Mesenchymal stem cell (in vitro differentiated cells and primary cell): Measurements from ENCODE around the gene ELMO3.
A peak's percentile ranks its signal among the peaks of the same experiment; 100 is the strongest.

ENCODE experiments used
- DNase-seq: peaks from one replicate; pipeline ENCODE4 v3.0.0-alpha.2; 2013
- H2AFZ ChIP-seq: one replicate; pipeline ENCODE4 v1.6.1; 2013; ENCODE audit warnings: low read depth, mild to moderate bottlenecking, control low read depth, inconsistent platforms, low read length, moderate library complexity
- H2AK5ac ChIP-seq: 2 replicates; pipeline ENCODE4 v1.6.1; 2013; ENCODE audit warnings: low read length, moderate library complexity, mild to moderate bottlenecking, inconsistent platforms; ENCODE audit not compliant: severe bottlenecking
- H2BK120ac ChIP-seq: one replicate; pipeline ENCODE4 v1.6.1; 2013; ENCODE audit warnings: low read depth, mild to moderate bottlenecking, inconsistent platforms, low read length, moderate library complexity
- H2BK12ac ChIP-seq, 2 experiments: one replicate each; pipeline ENCODE4 v1.6.1; 2013; ENCODE audit warnings: inconsistent platforms in 2 of 2, low read length in 2 of 2, mild to moderate bottlenecking in 2 of 2, moderate library complexity in 2 of 2, control low read depth in 1 of 2
- H2BK15ac ChIP-seq: one replicate; pipeline ENCODE4 v1.6.1; 2013; ENCODE audit warnings: mild to moderate bottlenecking, low read depth, inconsistent platforms; ENCODE audit not compliant: poor library complexity, severe bottlenecking
- H2BK5ac ChIP-seq: 2 replicates; pipeline ENCODE4 v1.6.1; 2013; ENCODE audit warnings: low read depth, mild to moderate bottlenecking, low read length, control low read depth, inconsistent platforms; ENCODE audit not compliant: poor library complexity, severe bottlenecking
- H3K14ac ChIP-seq, 2 experiments: one replicate each; pipeline ENCODE4 v1.6.1; 2013; ENCODE audit warnings: inconsistent platforms in 2 of 2, low read length in 2 of 2, control low read depth in 1 of 2, mild to moderate bottlenecking in 1 of 2, moderate library complexity in 1 of 2
- H3K18ac ChIP-seq, 2 experiments: one replicate each; pipeline ENCODE4 v1.6.1; 2013; ENCODE audit warnings: inconsistent platforms in 2 of 2, low read length in 2 of 2, control low read depth in 1 of 2, low read depth in 1 of 2, mild to moderate bottlenecking in 1 of 2
- H3K23ac ChIP-seq, 2 experiments: one replicate each; pipeline ENCODE4 v1.6.1; 2013; ENCODE audit warnings: inconsistent platforms in 2 of 2, low read length in 2 of 2, mild to moderate bottlenecking in 2 of 2, moderate library complexity in 2 of 2, control low read depth in 1 of 2
- H3K27ac ChIP-seq: 2 replicates; pipeline ENCODE4 v1.5.1; 2013; ENCODE audit warnings: mild to moderate bottlenecking, moderate library complexity, low read length, control low read depth, inconsistent platforms; ENCODE audit not compliant: poor library complexity, severe bottlenecking
- H3K27me3 ChIP-seq, 2 experiments: 2 replicates each; pipeline versions ENCODE4 v1.6.1 to v1.7.0; 2013; ENCODE audit warnings: low read length in 2 of 2, mild to moderate bottlenecking in 2 of 2, moderate library complexity in 2 of 2, control low read depth in 1 of 2, inconsistent platforms in 1 of 2; ENCODE audit not compliant: control insufficient read depth in 1 of 2, insufficient read depth in 1 of 2
- H3K36me3 ChIP-seq, 2 experiments: 2 replicates each; pipeline versions ENCODE4 v1.6.1 to v1.7.0; 2013; ENCODE audit warnings: low read length in 2 of 2, control low read depth in 1 of 2, inconsistent platforms in 1 of 2, low read depth in 1 of 2, mild to moderate bottlenecking in 1 of 2; ENCODE audit not compliant: insufficient read depth in 2 of 2, control insufficient read depth in 1 of 2
- H3K4ac ChIP-seq, 2 experiments: one replicate each; pipeline ENCODE4 v1.6.1; 2013; ENCODE audit warnings: inconsistent platforms in 2 of 2, low read length in 2 of 2, mild to moderate bottlenecking in 2 of 2, moderate library complexity in 2 of 2, control low read depth in 1 of 2, low read depth in 1 of 2
- H3K4me1 ChIP-seq: 2 replicates; pipeline ENCODE4 v1.6.1; 2013; ENCODE audit warnings: low read depth, low read length, control low read depth; ENCODE audit not compliant: control insufficient read depth, insufficient read depth
- H3K4me2 ChIP-seq: 2 replicates; pipeline ENCODE4 v1.6.1; 2013; ENCODE audit warnings: low read length, mild to moderate bottlenecking, inconsistent platforms; ENCODE audit not compliant: poor library complexity, severe bottlenecking
- H3K4me3 ChIP-seq, 2 experiments: 2 replicates each; pipeline versions ENCODE4 v1.5.1 to v1.7.0; 2013; ENCODE audit warnings: low read length in 2 of 2, mild to moderate bottlenecking in 2 of 2, control low read depth in 1 of 2, low read depth in 1 of 2; ENCODE audit not compliant: insufficient read depth in 1 of 2
- H3K79me1 ChIP-seq: replicated peaks from 2 replicates; pipeline ENCODE4 v1.6.1; 2013; ENCODE audit warnings: mild to moderate bottlenecking, control low read depth, low read length, inconsistent platforms; ENCODE audit not compliant: poor library complexity, severe bottlenecking
- H3K9ac ChIP-seq: 2 replicates; pipeline ENCODE4 v1.7.0; 2013; ENCODE audit warnings: mild to moderate bottlenecking, low read length, moderate library complexity
- H3K9me3 ChIP-seq: 2 replicates; pipeline ENCODE4 v1.7.0; 2013; ENCODE audit warnings: mild to moderate bottlenecking, low read length; ENCODE audit not compliant: control insufficient read depth
- H4K8ac ChIP-seq: one replicate; pipeline ENCODE4 v1.6.1; 2013; ENCODE audit warnings: inconsistent platforms, mild to moderate bottlenecking, low read length, moderate library complexity
- H4K91ac ChIP-seq: one replicate; pipeline ENCODE4 v1.6.1; 2013; ENCODE audit warnings: mild to moderate bottlenecking, low read length, inconsistent platforms
- WGBS: methylation state at CpG from one replicate; pipeline ENCODE4 v1.1.7; 2013; ENCODE audit warnings: mixed read lengths; 5-methylcytosine and 5-hydroxymethylcytosine counted together

ELMO3 gene

GRCh38 chr16:67184995-67185650 lies 13.8 kb upstream of the ELMO3 start:
- Histone ChIP-seq H3K9me3 (no peaks in the 10 kb centered on the region), H2BK120ac (no peak overlapping the region), H3K36me3 (peaks cover 0 to 6% of the 10 kb centered on the region in 2 experiments), H3K4ac (no peak overlapping the region), H2BK5ac (no peak overlapping the region), H4K8ac (no peak overlapping the region), H3K27me3 (no peaks in the 10 kb centered on the region), H3K27ac (no peak overlapping the region), H2AFZ (no peak overlapping the region), H3K14ac (no peak overlapping the region), H3K4me1 (peaks cover 28% of the 10 kb centered on the region), H2AK5ac (no peak overlapping the region), H3K4me2 (no peak overlapping the region), H2BK15ac (no peak overlapping the region), H3K23ac (peak overlapping the region in 1 of 2 experiments; percentile 2), H3K18ac (no peak overlapping the region), H3K4me3 (peak overlapping the region in 1 of 2 experiments; percentile 82), H3K9ac (peak overlapping the region; percentile 31), H3K79me1 (peaks cover 16% of the 10 kb centered on the region), H2BK12ac (no peak overlapping the region), H4K91ac (no peak overlapping the region)
- peak; percentile 93 for DNase-seq
- WGBS, result 23% methylated on average over 43 of the region's 43 CpGs

- H2BK120ac ChIP-seq, result no peak overlapping the region
- 23% methylated on average over 5 of the region's 12 CpGs for WGBS
These were observed 13.2 kb upstream of the ELMO3 start for GRCh38 chr16:67185651-67186134.

GRCh38 chr16:67186550-67186950 lies 12.4 kb upstream of the ELMO3 start:
- Histone ChIP-seq H3K9ac (no peak overlapping the region), H2BK120ac (no peak overlapping the region), H3K18ac (no peak overlapping the region), H2AFZ (no peak overlapping the region), H3K9me3 (no peaks in the 10 kb centered on the region), H3K4me1 (peaks cover 35% of the 10 kb centered on the region), H2BK5ac (no peak overlapping the region), H3K4ac (no peak overlapping the region), H2AK5ac (no peak overlapping the region), H3K27me3 (no peaks in the 10 kb centered on the region), H3K4me3 (no peak overlapping the region), H3K36me3 (no peaks in the 10 kb centered on the region), H4K8ac (no peak overlapping the region), H2BK15ac (no peak overlapping the region), H3K23ac (no peak overlapping the region), H3K79me1 (peaks cover 5% of the 10 kb centered on the region), H3K14ac (peak overlapping the region in 1 of 2 experiments; percentile 21), H2BK12ac (no peak overlapping the region), H3K4me2 (no peak overlapping the region), H4K91ac (no peak overlapping the region), H3K27ac (no peak overlapping the region)
- no peak for DNase-seq
- WGBS, result 61% methylated on average over 4 of the region's 5 CpGs

More at GRCh38 chr16:67185651-67186134, 13.2 kb upstream of the ELMO3 start:
- H3K27me3 ChIP-seq, result no peaks in the 10 kb centered on the region
- peaks cover 34% of the 10 kb centered on the region for H3K4me1 ChIP-seq
- H3K18ac ChIP-seq, result no peak overlapping the region
- peaks cover 0 to under 1% of the 10 kb centered on the region in 2 experiments for H3K36me3 ChIP-seq
- no peak overlapping the region for H3K23ac ChIP-seq
- no peak for DNase-seq
- no peak overlapping the region for H2BK15ac ChIP-seq
- peak overlapping the region in 1 of 2 experiments; percentile 65 for H3K4me3 ChIP-seq
- peaks cover 12% of the 10 kb centered on the region for H3K79me1 ChIP-seq
- no peaks in the 10 kb centered on the region for H3K9me3 ChIP-seq
- H3K4ac ChIP-seq, result no peak overlapping the region
- H2BK12ac ChIP-seq, result no peak overlapping the region
- no peak overlapping the region for H3K14ac ChIP-seq
- no peak overlapping the region for H4K91ac ChIP-seq
- H2AFZ ChIP-seq, result no peak overlapping the region
- peak overlapping the region; percentile 31 for H3K9ac ChIP-seq
- H2AK5ac ChIP-seq, result no peak overlapping the region
- no peak overlapping the region for H3K27ac ChIP-seq
- no peak overlapping the region for H4K8ac ChIP-seq
- H3K4me2 ChIP-seq, result no peak overlapping the region
- no peak overlapping the region for H2BK5ac ChIP-seq

- DNase-seq, result no peak
- Histone ChIP-seq H3K23ac (no peak overlapping the region), H3K14ac (no peak overlapping the region), H3K27ac (no peak overlapping the region), H3K27me3 (no peaks in the 10 kb centered on the region), H2BK5ac (no peak overlapping the region), H3K36me3 (no peaks in the 10 kb centered on the region), H2AFZ (no peak overlapping the region), H3K4me3 (no peak overlapping the region), H4K91ac (no peak overlapping the region), H3K9me3 (no peaks in the 10 kb centered on the region), H2BK120ac (no peak overlapping the region), H3K4me2 (no peak overlapping the region), H4K8ac (no peak overlapping the region), H3K18ac (no peak overlapping the region), H2BK15ac (no peak overlapping the region), H3K4me1 (peaks cover 37% of the 10 kb centered on the region), H3K79me1 (peaks cover 4% of the 10 kb centered on the region), H2BK12ac (no peak overlapping the region), H3K4ac (no peak overlapping the region), H2AK5ac (no peak overlapping the region), H3K9ac (no peak overlapping the region)
- WGBS, result 92% methylated on average over 26 of the region's 26 CpGs
These were observed 11.6 kb upstream of the ELMO3 start for GRCh38 chr16:67187175-67187890.
